HG03571 (cell line): ENCODE results near the gene NOXO1.

Experiments
- ATAC-seq: cut with Tn5 transposase; IDR thresholded peaks from one replicate; pipeline ENCODE4 v1.9.1; 2021; ENCODE audit not compliant: unreplicated experiment

The NOXO1 gene

DNA sequence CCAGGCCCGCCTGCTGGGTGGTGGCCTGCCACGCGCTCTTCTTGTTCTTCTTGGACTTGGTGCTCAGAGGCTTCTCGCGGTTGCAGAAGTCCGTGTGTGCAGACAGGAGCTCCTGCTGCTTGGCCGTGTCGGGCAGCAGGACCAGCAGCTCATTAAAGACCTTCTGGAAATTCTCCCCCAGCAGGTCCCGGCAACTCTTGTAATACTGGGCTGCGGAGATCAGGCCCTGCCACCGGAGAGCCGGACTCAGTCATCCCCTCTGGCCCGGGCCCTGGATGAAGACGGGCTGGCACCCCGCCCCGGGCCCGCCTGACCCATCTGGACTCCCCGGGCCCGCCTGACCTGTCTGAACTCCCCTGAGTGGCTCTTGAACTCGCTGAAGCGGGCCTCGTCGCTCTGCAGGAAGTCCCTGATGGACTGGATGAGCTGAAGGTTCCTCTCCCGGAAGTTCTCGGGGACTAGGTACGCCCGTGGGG is 17.1 kb upstream of the NOXO1 start:
- no peak for ATAC-seq

GRCh38 chr16:1997494-1998359 is 16.5 kb upstream of the NOXO1 start:
- ATAC-seq, result no peak

DNA sequence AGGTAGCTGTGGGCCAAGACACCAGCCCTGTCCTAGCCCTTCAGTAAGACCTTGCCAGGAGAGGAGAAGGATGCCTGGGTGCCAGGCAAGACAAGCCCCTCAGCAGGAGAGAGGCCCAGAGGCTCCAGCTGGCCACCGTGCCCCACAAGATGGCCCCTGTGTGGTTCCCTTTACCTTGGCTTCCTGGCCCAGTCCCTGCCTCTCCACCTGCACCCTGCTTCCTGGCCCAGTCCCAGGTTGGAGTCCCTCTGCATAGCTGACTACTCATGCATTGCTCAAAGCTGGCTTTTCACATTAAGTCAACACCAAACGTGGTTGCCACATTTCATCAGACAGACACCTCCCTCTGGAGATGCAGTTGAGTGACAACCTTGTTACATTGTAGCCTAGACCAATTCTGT is 12.5 kb upstream of the NOXO1 start:
- ATAC-seq, result no peak

DNA sequence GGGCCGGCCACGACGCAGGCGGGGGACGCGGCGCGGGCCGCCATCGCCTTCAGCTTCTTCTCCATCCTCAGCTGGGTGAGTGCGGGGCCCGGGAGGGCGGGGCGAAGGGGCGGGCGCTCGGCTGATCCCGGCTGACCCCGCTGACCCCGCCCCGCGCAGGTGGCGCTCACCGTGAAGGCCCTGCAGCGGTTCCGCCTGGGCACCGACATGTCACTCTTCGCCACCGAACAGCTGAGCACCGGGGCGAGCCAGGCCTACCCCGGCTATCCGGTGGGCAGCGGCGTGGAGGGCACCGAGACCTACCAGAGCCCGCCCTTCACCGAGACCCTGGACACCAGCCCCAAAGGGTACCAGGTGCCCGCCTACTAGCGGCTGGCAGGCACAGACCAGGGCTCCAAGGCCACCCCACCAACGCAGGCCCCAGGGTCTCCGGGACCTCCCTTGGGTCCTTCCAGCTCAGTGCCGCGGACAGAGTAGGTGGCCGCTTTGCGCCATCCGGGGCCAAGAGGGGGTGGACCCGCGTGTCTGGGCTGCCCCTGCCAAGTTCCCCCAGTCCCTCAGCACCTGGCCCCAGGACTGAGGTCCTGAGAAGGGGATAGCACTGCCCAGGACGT is 11.5 kb upstream of the NOXO1 start:
- ATAC-seq, result no peak

DNA sequence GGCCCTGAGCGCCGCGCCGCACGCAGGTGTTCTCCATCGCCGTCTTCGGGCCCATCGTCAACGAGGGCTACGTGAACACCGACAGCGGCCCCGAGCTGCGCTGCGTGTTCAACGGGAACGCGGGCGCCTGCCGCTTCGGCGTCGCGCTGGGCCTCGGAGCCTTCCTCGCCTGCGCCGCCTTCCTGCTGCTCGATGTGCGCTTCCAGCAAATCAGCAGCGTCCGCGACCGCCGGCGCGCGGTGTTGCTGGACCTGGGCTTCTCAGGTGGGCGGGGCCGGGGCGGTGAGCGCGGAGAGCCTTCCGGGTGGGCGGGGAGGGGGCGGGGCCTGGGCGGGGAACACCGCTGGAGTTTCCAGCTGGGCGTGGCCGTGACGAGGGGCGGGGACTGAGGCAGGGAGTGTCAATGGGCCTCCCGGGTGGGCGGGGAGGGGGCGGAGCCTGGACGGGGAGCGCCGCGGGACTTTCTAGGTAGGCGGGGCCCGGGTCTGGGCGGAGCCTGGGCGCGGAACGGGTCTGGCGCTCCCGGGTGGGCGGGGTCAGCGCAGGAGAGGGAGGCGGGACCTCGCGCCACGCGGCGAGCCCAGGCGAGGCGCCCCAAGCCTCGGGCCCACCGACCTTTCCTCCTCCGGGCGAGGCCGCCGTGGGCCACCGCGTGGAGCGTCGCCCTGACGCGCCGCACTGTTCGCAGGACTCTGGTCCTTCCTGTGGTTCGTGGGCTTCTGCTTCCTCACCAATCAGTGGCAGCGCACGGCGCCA is 10.9 kb upstream of the NOXO1 start:
- peak; percentile 38 for ATAC-seq

DNA sequence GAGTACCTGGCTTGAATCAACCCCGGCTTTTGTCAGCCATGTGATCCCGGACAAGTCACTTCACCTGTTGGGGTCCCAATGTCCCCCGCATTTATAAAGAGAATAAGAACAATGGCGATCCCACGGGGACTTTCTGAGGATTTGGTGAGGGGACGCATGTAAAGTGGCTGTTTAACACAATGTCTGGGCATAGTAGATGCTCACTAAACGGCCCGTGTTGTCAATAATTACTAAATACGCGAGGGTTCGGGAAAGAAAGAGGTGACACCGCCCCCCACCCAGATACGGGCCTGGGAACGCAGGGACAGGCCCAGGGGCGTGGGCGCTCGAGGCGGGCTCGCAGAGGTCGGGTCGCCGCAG is 10.3 kb upstream of the NOXO1 start:
- no peak for ATAC-seq

- ATAC-seq, result peak; percentile 36
Measured at GRCh38 chr16:1991135-1991551, 9.9 kb upstream of the NOXO1 start.

DNA sequence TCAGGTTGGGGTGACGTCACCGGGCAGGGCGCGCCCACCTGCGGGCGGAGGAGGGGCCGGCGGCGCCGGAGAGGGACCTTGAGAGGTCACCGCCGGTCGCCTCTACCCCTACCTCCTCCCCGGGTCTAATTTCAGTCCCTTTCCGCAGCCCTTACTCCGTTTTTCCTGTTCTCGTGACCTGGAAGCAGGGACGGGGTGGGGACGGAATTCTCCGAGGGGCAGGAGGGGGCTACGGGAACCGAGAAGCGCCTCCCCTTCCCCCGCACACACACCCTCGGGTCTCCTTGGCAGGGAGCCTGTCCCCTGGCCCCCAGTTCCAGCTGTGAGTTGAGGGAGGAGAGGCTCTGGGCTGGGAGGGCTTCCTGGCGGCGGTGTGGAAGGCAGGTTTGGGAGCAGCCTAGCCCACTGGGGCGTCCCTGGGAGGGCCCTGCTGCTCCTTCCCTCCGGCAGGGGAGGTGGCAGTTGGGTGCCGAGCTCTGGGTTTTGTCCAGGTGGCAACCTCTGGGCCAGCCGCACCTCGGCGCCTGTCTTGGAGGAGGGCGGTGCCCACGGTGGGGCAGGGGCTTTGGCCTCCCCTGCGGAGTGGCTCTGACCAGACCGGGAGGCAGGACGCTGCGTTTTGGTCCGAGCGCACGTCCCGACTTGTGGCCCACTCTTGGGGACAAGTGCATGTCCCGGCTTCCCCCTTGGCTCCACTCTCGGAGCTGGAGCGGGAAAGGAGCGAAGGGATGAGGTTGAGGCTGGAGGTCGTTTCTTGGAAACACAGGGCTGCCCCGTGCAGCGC is 9.3 kb upstream of the NOXO1 start:
- no peak for ATAC-seq

GRCh38 chr16:1990101-1990350 is 8.8 kb upstream of the NOXO1 start:
- ATAC-seq, result no peak

DNA sequence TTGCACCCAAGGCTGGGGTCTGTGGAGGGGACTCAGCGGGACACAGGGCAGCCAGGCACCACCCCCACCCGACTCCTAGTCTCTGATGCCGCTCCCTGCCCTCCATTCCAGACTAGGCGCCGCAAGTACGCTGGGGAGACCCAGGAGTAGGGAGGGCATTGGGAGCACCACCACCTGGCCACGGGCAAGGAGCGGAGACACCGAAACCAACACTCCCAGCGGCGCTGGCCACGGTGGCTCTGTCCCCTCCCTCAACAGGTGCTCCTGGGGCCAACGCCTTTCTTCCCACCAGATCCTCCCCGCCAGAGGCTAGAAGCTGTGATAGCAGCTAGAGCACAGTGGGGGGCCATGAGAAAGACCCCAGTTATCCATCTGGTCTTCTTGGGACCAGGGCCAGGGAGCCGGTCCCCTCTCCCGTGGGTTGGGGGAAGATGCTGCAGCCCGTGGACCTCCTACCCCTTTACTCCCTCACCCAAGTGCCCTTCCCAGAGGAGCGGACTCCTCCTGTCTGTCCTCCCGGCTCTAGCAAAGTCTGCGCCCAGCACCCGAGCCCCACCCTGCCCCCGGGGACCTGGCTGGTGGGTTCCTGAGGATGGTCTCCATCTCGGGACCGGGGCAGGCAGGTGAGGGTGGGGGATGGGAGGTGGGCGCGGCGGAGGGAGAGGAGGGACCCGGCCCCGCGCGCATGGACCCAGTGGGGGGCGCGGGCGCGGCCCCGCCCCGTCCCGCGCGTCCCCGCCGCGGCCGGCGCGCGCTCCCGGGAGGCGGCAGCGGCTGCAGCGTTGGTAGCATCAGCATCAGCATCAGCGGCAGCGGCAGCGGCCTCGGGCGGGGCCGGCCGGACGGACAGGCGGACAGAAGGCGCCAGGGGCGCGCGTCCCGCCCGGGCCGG is 8.2 kb upstream of the NOXO1 start, which contains the start of gene SYNGR3:
SYNGR3 (plus strand) TSS at position 762 of the 892 bp plus-strand sequence. CDS start 133 bp downstream, outside the sequence.
- ATAC-seq, result no peak

DNA sequence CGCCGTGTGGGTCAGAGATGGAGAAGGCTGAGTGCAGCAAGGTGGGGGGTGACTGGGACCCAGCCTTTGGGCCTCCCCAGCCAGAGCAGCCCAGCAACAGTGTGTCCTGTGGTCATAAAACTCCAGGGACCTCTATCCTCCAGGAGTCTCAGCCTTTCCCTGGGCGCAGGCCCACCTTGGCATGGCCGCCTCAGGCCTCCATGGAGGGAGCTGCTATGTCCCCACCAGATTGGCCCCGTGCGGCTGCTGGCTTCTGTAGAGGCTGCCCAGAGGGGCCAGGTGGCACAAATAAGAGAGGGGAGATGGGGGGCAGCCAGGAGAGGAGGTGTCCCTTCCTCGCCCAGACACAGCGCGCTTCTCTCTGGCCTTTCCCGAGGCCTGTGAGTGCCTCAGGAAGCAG is 5.9 kb upstream of the NOXO1 start:
- ATAC-seq, result no peak

DNA sequence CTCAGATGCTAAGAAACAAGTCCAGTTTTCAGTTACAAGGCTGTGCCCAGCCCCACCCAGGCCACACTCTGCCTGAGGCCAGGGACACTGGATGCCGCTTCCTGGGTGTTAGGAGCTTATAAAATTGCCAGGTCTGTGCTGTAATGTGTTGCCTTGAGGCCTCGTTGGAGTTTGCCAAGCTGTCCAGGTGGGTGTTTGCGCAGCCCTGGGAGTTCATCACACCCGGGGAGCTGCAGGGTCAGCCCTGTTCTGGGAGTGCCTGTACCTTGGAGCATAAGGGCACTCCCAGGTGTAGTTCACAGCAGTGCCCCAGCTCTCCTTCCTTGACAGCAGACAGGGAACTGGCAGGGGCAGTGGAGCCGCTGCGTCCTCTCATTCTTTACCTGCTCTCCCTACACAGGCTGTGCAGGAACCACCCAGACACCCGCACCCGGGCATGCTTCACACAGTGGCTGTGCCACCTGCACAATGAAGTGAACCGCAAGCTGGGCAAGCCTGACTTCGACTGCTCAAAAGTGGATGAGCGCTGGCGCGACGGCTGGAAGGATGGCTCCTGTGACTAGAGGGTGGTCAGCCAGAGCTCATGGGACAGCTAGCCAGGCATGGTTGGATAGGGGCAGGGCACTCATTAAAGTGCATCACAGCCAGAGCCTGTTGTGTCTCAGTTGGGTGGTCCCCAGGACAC is 4.3 kb upstream of the NOXO1 start:
- no peak for ATAC-seq

GRCh38 chr16:1984347-1985225 is 3.3 kb upstream of the NOXO1 start:
- peak; percentile 2 for ATAC-seq

DNA sequence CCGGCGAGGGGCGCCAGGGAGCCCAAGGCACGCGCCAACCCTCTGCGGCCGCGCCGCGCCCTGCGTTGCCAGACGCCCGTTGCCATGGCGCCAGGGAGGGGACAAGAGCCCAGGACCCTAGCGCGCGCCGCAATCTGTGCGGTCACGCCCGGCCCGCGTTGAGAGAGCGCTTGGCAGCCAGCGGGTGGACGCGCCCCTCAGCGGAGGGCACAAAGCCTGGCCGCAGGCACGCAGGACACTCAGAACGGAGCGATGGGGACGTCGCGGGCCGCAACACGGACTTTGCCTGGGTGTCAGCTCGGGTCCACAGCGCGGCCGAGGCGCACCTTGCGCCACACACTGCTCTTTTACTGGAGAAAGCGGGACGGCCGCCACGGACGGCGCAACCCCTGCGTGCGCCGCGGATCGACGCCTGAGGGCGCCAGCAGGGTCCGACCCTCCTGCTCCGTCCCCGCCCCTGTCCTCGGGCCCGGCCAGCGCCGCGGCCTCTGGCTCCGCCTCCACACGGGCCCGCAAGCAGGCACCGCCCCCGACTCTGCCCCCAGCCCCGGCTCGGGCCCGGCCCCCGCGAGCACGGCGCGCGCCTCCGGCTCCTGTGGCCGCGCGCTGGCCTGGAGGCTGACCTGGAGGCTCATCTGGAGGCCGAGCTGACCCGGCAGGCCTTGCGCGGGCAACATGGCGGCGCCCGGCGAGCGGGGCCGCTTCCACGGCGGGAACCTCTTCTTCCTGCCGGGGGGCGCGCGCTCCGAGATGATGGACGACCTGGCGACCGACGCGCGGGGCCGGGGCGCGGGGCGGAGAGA is 2.5 kb upstream of the NOXO1 start, which contains the start of gene GFER:
GFER (plus strand) TSS at position 650 of the 803 bp plus-strand sequence; CDS start at position 676, 26 bp downstream.
- ATAC-seq, result peak; percentile 70

GRCh38 chr16:1982991-1983543 is 1.8 kb upstream of the NOXO1 start:
- ATAC-seq, result no peak

DNA sequence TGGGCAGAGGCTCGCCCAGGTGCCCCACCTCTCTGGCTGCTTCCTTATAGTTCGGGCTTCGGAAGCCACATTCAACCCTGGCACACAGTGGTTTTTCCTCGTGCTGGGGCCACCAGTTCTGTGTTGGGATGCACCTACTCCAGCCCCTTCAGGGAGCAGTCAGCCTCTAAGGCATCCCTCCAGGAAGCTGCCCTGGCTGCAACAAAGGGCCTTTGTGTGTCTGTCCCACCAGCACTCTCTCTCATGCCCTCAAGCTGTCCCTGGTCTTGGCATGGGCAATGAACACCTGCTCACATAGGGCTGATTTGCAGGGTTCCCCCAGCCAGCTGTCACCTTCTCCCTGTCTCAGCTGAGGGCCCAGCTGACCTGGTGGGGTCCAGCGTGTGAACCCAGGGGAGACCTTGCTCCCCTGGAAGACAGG is 754 bp upstream of the NOXO1 start:
- ATAC-seq, result no peak

- no peak for ATAC-seq
Measured at GRCh38 chr16:1980770-1981087, 540 bp downstream of the NOXO1 start.
